K562 (cell line): ENCODE data around the gene MCM9. TPM values are rescaled to one million over a fixed set of nuclear protein-coding genes. Genes with fewer than 3 reads are reported as not detected.
A peak's percentile ranks its signal among the peaks of the same experiment; 100 is the strongest.

ENCODE experiments used
- ATAC-seq: fragments of 200-7000 bp; cut with Tn5 transposase; 3 replicates; pipeline ENCODE4 v1.9.1; 2020; ENCODE audit warnings: moderate library complexity
- BruUV-seq: library from RNA; stranded (reverse); fragments of 400-500 nt; replicated peaks from 2 replicates; lab custom pipeline; 2021; lab: Mats Ljungman, UMichigan
- CTCF ChIA-PET: fragments of 300-600 bp; formaldehyde crosslinking; extraction: SDS; loops from one replicate; lab custom pipeline; 2021; ENCODE audit warnings: low intra/inter-chr PET ratio; lab: Yijun Ruan, JAX
- POLR2A ChIA-PET: fragments of 300-600, 350-650 bp; sonication (Branson Sonifier 250); formaldehyde crosslinking; extraction: SDS; loops from one replicate; lab custom pipeline; 2021; ENCODE audit warnings: antibody characterized with exemption, inconsistent platforms; lab: Yijun Ruan, JAX
- DNase-seq, 4 experiments: peaks; one replicate each; pipeline versions ENCODE4 v3.0.0 to v3.0.0-alpha.2; 2011 to 2018; ENCODE audit warnings: low spot score in 3 of 4, mixed read lengths in 3 of 4; ENCODE audit errors: extremely low read depth in 1 of 4
- FAIRE-seq: peaks from 2 replicates; lab custom pipeline; 2011; peaks lifted over from hg19 to GRCh38; lab: Jason Lieb, UNC
- H2AFZ ChIP-seq: 2 replicates; pipeline ENCODE4 v1.6.0; 2011; ENCODE audit warnings: low read depth, low read length, control low read depth, inconsistent platforms
- H3K27ac ChIP-seq: fragments of 200-600 bp; 3 replicates; pipeline ENCODE4 v1.8.0; 2011; ENCODE audit warnings: low read depth, mild to moderate bottlenecking, control low read depth, inconsistent platforms, low read length, moderate library complexity, mixed read lengths; ENCODE audit errors: extremely low read depth
- H3K27me3 ChIP-seq, 2 experiments: fragments of 300-600 bp in 1 of 2; 2 replicates in 1 of 2; 3 replicates in 1 of 2; pipeline versions ENCODE4 v1.6.0 to v1.8.0; 2011; ENCODE audit warnings: inconsistent platforms in 2 of 2, low read length in 2 of 2, mild to moderate bottlenecking in 1 of 2, mixed read lengths in 1 of 2, moderate library complexity in 1 of 2; ENCODE audit not compliant: control insufficient read depth in 2 of 2, insufficient read depth in 2 of 2
- H3K36me3 ChIP-seq: fragments of 300-600 bp; 3 replicates; pipeline ENCODE4 v1.8.0; 2011; ENCODE audit warnings: mild to moderate bottlenecking, low read length, inconsistent platforms; ENCODE audit not compliant: control insufficient read depth, insufficient read depth
- H3K4me1 ChIP-seq, 2 experiments: fragments of 200-600 bp in 1 of 2; replicated peaks in 1 of 2; 2 replicates in 1 of 2; 3 replicates in 1 of 2; pipeline versions ENCODE4 v1.5.1 to v1.8.0; 2011; ENCODE audit warnings: inconsistent platforms in 2 of 2, low read length in 2 of 2, mild to moderate bottlenecking in 1 of 2, mixed read lengths in 1 of 2, moderate library complexity in 1 of 2; ENCODE audit not compliant: control insufficient read depth in 2 of 2, insufficient read depth in 2 of 2
- H3K4me2 ChIP-seq: 2 replicates; pipeline ENCODE4 v1.6.1; 2011; ENCODE audit warnings: low read length, control low read depth, inconsistent platforms, mixed read lengths; ENCODE audit not compliant: insufficient read depth
- H3K4me3 ChIP-seq: fragments of 200-600 bp; sonication (generic), shearing (Covaris generic); 2 replicates; pipeline ENCODE4 v1.5.1; 2016; ENCODE audit warnings: control low read depth, inconsistent platforms
- H3K79me2 ChIP-seq: fragments of 200-600 bp; 3 replicates; pipeline ENCODE4 v1.8.0; 2011; ENCODE audit warnings: low read length, inconsistent platforms; ENCODE audit not compliant: control insufficient read depth, insufficient read depth
- H3K9ac ChIP-seq, 2 experiments: 2 replicates each; pipeline versions ENCODE4 v1.6.0 to v1.6.1; 2011; ENCODE audit warnings: low read depth in 2 of 2, low read length in 2 of 2, control low read depth in 1 of 2, inconsistent platforms in 1 of 2, mild to moderate bottlenecking in 1 of 2, mixed read lengths in 1 of 2; ENCODE audit not compliant: insufficient read depth in 1 of 2
- H3K9me1 ChIP-seq: one replicate; pipeline ENCODE4 v1.6.0; 2011; ENCODE audit warnings: inconsistent platforms, mild to moderate bottlenecking, low read length, moderate library complexity; ENCODE audit not compliant: control insufficient read depth, insufficient read depth
- H3K9me3 ChIP-seq: replicated peaks from 2 replicates; pipeline ENCODE4 v1.5.1; 2011; ENCODE audit warnings: low read depth, low read length, inconsistent platforms; ENCODE audit not compliant: control insufficient read depth, insufficient read depth
- H4K20me1 ChIP-seq: replicated peaks from 2 replicates; pipeline ENCODE4 v1.6.1; 2011; ENCODE audit warnings: low read length, inconsistent platforms, mixed read lengths; ENCODE audit not compliant: control insufficient read depth, insufficient read depth
- FOSL1 ChIP-seq: fragments of 200-800 bp; sonication (Bioruptor generic); conservative IDR thresholded peaks from 2 replicates; pipeline ENCODE4 v1.6.1; 2016; ENCODE audit warnings: missing genetic modification characterization, missing compliant biosample characterization
- HMG20B ChIP-seq: fragments of 250-450 bp; sonication (Bioruptor Pico); IDR thresholded peaks from 2 replicates; pipeline ENCODE4 v1.5.0; 2021; ENCODE audit warnings: mild to moderate bottlenecking
- KDM4B ChIP-seq, 2 experiments: fragments of 450-650 bp in 1 of 2; sonication (generic) in 1 of 2; IDR thresholded peaks; 2 replicates each; pipeline ENCODE4 v1.6.1; 2016 to 2017; ENCODE audit warnings: borderline replicate concordance in 2 of 2, antibody characterized with exemption in 1 of 2, low read depth in 1 of 2, mild to moderate bottlenecking in 1 of 2
- NONO ChIP-seq, 2 experiments: fragments of 200-400 bp in 1 of 2; fragments of 450-650 bp in 1 of 2; formaldehyde crosslinking in 1 of 2; IDR thresholded peaks; 2 replicates each; pipeline ENCODE4 v1.6.1; 2017; ENCODE audit warnings: low read depth in 2 of 2, mild to moderate bottlenecking in 2 of 2, moderate library complexity in 2 of 2, low read length in 1 of 2
- RAD21 ChIP-seq, 2 experiments: fragments of 250-450 bp in 1 of 2; fragments of 450-650 bp in 1 of 2; sonication (Bioruptor Pico) in 1 of 2; formaldehyde crosslinking in 1 of 2; IDR thresholded peaks in 1 of 2; conservative IDR thresholded peaks in 1 of 2; 2 replicates each; pipeline versions ENCODE4 v1.4.0 to v1.8.0; 2020 to 2022; ENCODE audit warnings: mild to moderate bottlenecking in 2 of 2, moderate library complexity in 1 of 2
- SMARCA5 ChIP-seq: fragments of 450-650 bp; IDR thresholded peaks from 2 replicates; pipeline ENCODE4 v1.6.1; 2016
- ZNF444 ChIP-seq: fragments of 250-450 bp; sonication (Bioruptor Pico); IDR thresholded peaks from 2 replicates; pipeline ENCODE4 v1.4.0; 2020; ENCODE audit warnings: mild to moderate bottlenecking, moderate library complexity
- WGBS: fragments of 100-300 bp; shearing (Covaris generic); methylation state at CpG from one replicate; pipeline ENCODE4 v1.1.6; 2016; ENCODE audit warnings: low coverage, mixed read lengths; ENCODE audit not compliant: insufficient coverage; ENCODE audit errors: missing lambda C conversion rate; 5-methylcytosine and 5-hydroxymethylcytosine counted together
- in situ Hi-C: fragments of 300-500 bp; cut with MboI; formaldehyde crosslinking; loops from 4 replicates; pipeline ENCODE4 v1.15.0; 2018; ENCODE audit warnings: inconsistent platforms, mixed read lengths
- intact Hi-C: fragments of 100-400 bp; cut with micrococcal nuclease; formaldehyde crosslinking; loops from 2 replicates; pipeline ENCODE4 v1.14.2; 2022
- polyA plus RNA-seq, 8 experiments: library from polyadenylated mRNA; depleted of rRNA in 4 of 8; stranded (reverse) in 5 of 8; unstranded in 3 of 8; fragments of >200 nt; fragmentation: Nextera tagmentation in 2 of 8; fragmentation: Illumina TruSeq in 1 of 8; extraction: Ambion mirVana in 2 of 8; extraction: Trizol in 1 of 8; gene quantifications; 2 replicates each; pipeline versions ENCODE4 v1.2.1 to v1.2.3, GENCODE V29; 2011 to 2014; ENCODE audit warnings: inconsistent platforms in 1 of 8, missing spikeins in 1 of 8
- total RNA-seq, 7 experiments: library from RNA; depleted of rRNA in 6 of 7; stranded (reverse); fragments of >200 nt in 6 of 7; fragmentation: Illumina TruSeq in 2 of 7; extraction: Trizol in 2 of 7; gene quantifications; 2 replicates each; pipeline versions ENCODE4 v1.2.1 to v1.2.3, GENCODE V29; 2011 to 2021; ENCODE audit warnings: low replicate concordance in 1 of 7
- TF ChIP-seq, protein P1 (sequence below): sonication (generic); formaldehyde crosslinking; IDR thresholded peaks from 2 replicates; pipeline ENCODE4 v1.8.0; 2022; ENCODE audit warnings: mild to moderate bottlenecking, missing genetic modification reagents
- TF ChIP-seq, protein P2 (sequence below), 2 experiments: fragments of 450-650 bp in 1 of 2; sonication (generic) in 1 of 2; formaldehyde crosslinking in 1 of 2; IDR thresholded peaks in 1 of 2; conservative IDR thresholded peaks in 1 of 2; 2 replicates each; pipeline versions ENCODE4 v1.6.1 to v1.8.1; 2016 to 2023; ENCODE audit warnings: mild to moderate bottlenecking in 2 of 2, moderate library complexity in 2 of 2, inconsistent platforms in 1 of 2, missing genetic modification reagents in 1 of 2

Gene MCM9
- total and polyA plus RNA-seq, 9 of the 15 experiments (the other 6 are each of a cell fraction or from before 2014, with no cell fraction given) = 4.8 to 16.7 (median 11.6) TPM

DNA sequence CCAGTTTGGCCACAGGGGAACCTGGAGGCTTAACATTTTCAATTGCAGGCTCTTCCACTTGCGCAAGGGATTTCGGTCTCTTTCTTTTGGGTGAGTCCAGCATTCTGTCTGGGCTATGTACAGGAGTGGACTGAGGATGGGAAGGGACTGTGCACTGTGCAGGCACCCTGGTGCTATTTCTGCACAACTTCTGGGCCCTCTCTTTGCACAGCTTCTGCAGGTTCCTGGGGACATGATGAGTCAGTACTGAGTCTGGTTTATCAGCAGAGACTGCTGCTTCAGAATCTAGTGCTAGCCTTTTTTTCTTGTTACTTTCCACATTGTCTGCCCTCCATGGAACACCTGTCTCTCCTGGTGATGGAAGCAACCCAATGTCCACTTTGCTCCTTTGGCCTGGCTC is 119.5 kb downstream of the MCM9 start:
- Histone ChIP-seq H4K20me1 (no peaks in the 10 kb centered on the region), H3K4me3 (no peak overlapping the region), H3K27me3 (no peaks in the 10 kb centered on the region), H3K4me2 (no peak overlapping the region), H3K36me3 (peaks cover 15% of the 10 kb centered on the region; the same call in 2 of the 3 replicates), H3K27ac (no peak overlapping the region), H3K79me2 (no peaks in the 10 kb centered on the region), H3K9me3 (no peaks in the 10 kb centered on the region), H3K9me1 (no peaks in the 10 kb centered on the region), H3K9ac (no peak overlapping the region), H3K4me1 (no peaks in the 10 kb centered on the region), H2AFZ (no peak overlapping the region)
- WGBS = 90% methylated on average over 2 of the region's 2 CpGs
- ATAC-seq (peak; percentile 65; the same call in 2 of the 3 replicates), FAIRE-seq (no peak), DNase-seq (no peak)
- POLR2A ChIA-PET = interaction anchor here (0.5 to 0.6 kb wide), 2 partner anchors 105 to 297 kb away, joined by 3 to 4 read pairs; no protein-coding TSS in a partner anchor
- BruUV-seq = no TSS peak
- CTCF ChIA-PET = no interaction called here
- TF ChIP-seq FOSL1 (tag) (peak; percentile 41; the same call in 1 of the 2 replicates), NONO (IDR thresholded peaks at IDR 0.05; ENCODE audit: low read depth in 2 of 2, low read length in 1 of 2) (no peak)
- intact Hi-C loops = no loop called here
- in situ Hi-C loops = no loop called here

DNA sequence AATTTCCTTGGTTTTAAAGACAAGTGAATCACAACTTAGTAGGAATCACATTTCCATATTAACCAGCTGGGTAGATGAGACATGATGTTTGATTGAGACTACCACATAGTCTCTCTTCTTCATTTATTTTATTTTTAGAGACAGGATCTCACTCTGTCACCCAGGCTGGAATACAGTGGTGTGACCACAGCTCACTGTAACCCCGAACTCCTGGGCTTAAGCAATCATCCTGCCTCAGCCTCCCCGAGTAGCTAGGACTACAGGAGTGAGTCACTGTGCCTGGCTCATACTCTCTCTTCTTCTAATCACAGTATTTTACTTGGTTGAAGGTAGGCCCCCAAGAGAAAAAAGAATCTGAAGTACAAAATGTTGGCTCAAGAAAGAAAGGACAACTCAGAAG is 121.2 kb downstream of the MCM9 start:
- DNase-seq (no peak), ATAC-seq (no peak; the same call in 2 of the 3 replicates), FAIRE-seq (no peak)
- H3K4me2 ChIP-seq = no peak overlapping the region
- ChIA-PET POLR2A (no interaction called here), CTCF (no interaction called here)
- H3K9me3 ChIP-seq = no peaks in the 10 kb centered on the region
- H3K4me1 ChIP-seq = peaks cover 3 to 4% of the 10 kb centered on the region in 2 experiments; a peak in 1 of 5 replicates
- no TSS peak for BruUV-seq
- H3K9me1 ChIP-seq = no peaks in the 10 kb centered on the region
- H3K4me3 ChIP-seq = no peak overlapping the region
- intact Hi-C loops = no loop called here
- 35% methylated on average over 2 of the region's 2 CpGs for WGBS
- H3K27me3 ChIP-seq = no peaks in the 10 kb centered on the region
- H3K9ac ChIP-seq = no peak overlapping the region
- in situ Hi-C loops = no loop called here
- H3K36me3 ChIP-seq = peaks cover 15% of the 10 kb centered on the region; the same call in 2 of the 3 replicates
- H4K20me1 ChIP-seq = no peaks in the 10 kb centered on the region
- H3K79me2 ChIP-seq = no peaks in the 10 kb centered on the region
- no peak overlapping the region for H2AFZ ChIP-seq
- H3K27ac ChIP-seq = no peak overlapping the region
- TF ChIP-seq KDM4B (IDR thresholded peaks at IDR 0.05; ENCODE audit: borderline replicate concordance in 2 of 2, low read depth in 1 of 2) (no peak), SMARCA5 (no peak), ZNF444 (CRISPR knock-in tag) (no peak), HMG20B (no peak), RAD21 (CRISPR knock-in tag; conservative IDR thresholded peaks at IDR 0.05 in 1 of 2, IDR thresholded peaks at IDR 0.05 in 1 of 2) (no peak)
- TF ChIP-seq, protein P1, sequence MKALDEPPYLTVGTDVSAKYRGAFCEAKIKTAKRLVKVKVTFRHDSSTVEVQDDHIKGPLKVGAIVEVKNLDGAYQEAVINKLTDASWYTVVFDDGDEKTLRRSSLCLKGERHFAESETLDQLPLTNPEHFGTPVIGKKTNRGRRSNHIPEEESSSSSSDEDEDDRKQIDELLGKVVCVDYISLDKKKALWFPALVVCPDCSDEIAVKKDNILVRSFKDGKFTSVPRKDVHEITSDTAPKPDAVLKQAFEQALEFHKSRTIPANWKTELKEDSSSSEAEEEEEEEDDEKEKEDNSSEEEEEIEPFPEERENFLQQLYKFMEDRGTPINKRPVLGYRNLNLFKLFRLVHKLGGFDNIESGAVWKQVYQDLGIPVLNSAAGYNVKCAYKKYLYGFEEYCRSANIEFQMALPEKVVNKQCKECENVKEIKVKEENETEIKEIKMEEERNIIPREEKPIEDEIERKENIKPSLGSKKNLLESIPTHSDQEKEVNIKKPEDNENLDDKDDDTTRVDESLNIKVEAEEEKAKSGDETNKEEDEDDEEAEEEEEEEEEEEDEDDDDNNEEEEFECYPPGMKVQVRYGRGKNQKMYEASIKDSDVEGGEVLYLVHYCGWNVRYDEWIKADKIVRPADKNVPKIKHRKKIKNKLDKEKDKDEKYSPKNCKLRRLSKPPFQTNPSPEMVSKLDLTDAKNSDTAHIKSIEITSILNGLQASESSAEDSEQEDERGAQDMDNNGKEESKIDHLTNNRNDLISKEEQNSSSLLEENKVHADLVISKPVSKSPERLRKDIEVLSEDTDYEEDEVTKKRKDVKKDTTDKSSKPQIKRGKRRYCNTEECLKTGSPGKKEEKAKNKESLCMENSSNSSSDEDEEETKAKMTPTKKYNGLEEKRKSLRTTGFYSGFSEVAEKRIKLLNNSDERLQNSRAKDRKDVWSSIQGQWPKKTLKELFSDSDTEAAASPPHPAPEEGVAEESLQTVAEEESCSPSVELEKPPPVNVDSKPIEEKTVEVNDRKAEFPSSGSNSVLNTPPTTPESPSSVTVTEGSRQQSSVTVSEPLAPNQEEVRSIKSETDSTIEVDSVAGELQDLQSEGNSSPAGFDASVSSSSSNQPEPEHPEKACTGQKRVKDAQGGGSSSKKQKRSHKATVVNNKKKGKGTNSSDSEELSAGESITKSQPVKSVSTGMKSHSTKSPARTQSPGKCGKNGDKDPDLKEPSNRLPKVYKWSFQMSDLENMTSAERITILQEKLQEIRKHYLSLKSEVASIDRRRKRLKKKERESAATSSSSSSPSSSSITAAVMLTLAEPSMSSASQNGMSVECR = no peak
- TF ChIP-seq, protein P2, sequence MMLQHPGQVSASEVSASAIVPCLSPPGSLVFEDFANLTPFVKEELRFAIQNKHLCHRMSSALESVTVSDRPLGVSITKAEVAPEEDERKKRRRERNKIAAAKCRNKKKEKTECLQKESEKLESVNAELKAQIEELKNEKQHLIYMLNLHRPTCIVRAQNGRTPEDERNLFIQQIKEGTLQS (IDR thresholded peaks at IDR 0.05) = no peak
- TF ChIP-seq, protein P2 (CRISPR knock-in tag; conservative IDR thresholded peaks at IDR 0.05) = no peak
